ENCODE measurements around the gene TAMALIN.
A peak's percentile ranks its signal among the peaks of the same experiment; 100 is the strongest.

TAMALIN gene

DNA sequence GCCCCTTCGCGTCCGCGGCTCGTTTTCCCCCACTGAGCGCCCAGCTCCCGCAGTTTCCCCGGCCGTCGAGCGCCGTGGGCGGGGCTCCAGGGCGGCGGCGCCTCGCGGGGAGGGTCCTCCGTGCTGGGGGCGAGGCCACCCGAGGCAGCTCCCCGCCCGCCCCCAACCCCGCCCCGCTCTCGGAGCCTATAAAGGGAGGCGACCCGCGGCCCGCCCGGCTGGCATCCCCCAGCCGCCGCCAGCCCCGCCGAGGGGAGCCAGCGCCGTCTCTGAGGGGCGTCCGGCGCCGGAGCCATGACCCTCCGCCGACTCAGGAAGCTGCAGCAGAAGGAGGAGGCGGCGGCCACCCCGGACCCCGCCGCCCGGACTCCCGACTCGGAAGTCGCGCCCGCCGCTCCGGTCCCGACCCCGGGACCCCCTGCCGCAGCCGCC is at the start of gene TAMALIN:
TSS of gene TAMALIN (plus strand) at position 221 of the 432 bp plus-strand sequence. CDS start at position 295, 74 bp downstream.
- DNase-seq (ENCODE audit: low spot score in 2 of 2) (peak; percentile 54 to 57), ATAC-seq (replicated peaks; ENCODE audit: extremely low read depth, poor library complexity, severe bottlenecking) (peak; percentile 43)
- H3K4me1 Mint-ChIP-seq = peaks cover 16% of the 10 kb centered on the region
- H3K4me3 Mint-ChIP-seq = peak within 1 kb of the TSS; percentile 85
- no peaks in the 10 kb centered on the region for H3K9me3 Mint-ChIP-seq
- H3K27me3 Mint-ChIP-seq = peaks cover 30% of the 10 kb centered on the region
- peaks cover 17% of the 10 kb centered on the region for H3K36me3 Mint-ChIP-seq (ENCODE audit: insufficient read depth)
- peak within 1 kb of the TSS; percentile 83 for H3K27ac Mint-ChIP-seq (ENCODE audit: low read depth)

DNA sequence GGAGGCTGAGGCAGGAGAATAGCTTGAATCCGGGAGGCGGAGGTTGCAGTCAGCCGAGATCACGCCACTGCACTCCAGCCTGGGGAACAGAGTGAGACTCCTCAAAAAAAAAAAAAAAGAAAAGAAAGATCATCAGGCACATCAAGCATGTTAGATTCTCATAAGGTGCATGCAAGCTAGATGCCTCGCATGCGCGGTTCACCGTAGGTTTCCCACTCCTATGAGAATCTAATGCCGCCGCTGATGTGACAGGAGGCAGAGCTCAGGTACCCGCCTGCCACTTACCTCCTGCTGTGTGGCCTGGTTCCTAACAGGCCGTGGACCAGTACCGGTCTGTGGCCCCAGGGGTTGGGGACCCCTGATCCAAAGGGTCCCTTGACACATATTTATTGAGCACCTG is 48.2 kb upstream of the TAMALIN start:
- no peak for ATAC-seq (replicated peaks; ENCODE audit: extremely low read depth, poor library complexity, severe bottlenecking)
- no peak overlapping the region for H3K27ac Mint-ChIP-seq (ENCODE audit: low read depth)
- DNase-seq (ENCODE audit: low spot score in 2 of 2) = no peak
- H3K27me3 Mint-ChIP-seq = no peaks in the 10 kb centered on the region
- H3K4me1 Mint-ChIP-seq = peaks cover 10% of the 10 kb centered on the region
- H3K36me3 Mint-ChIP-seq (ENCODE audit: insufficient read depth) = no peaks in the 10 kb centered on the region
- H3K9me3 Mint-ChIP-seq = no peaks in the 10 kb centered on the region
- H3K4me3 Mint-ChIP-seq = no peak overlapping the region

DNA sequence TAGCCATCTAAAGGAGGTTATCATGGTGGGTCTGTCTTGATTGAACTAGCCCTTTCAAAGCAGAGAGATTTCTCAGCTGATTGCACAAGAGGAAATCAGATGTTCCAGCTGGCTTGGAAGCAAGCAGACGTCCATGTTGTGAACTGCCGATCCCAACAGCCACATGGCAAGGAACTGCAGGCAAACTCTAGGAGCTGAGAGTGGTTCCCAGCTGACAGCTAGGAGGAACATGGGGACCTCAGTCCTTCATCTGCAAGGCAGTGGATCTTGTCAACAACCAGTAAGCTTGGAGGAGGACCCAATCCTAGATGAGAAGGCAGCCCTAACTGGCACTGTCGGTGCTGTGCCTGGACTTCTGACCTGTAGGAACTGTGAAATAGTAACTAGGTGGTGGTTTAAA is 47.5 kb upstream of the TAMALIN start:
- DNase-seq (ENCODE audit: low spot score in 2 of 2) (no peak), ATAC-seq (replicated peaks; ENCODE audit: extremely low read depth, poor library complexity, severe bottlenecking) (no peak)
- H3K4me3 Mint-ChIP-seq = no peak overlapping the region
- no peaks in the 10 kb centered on the region for H3K36me3 Mint-ChIP-seq (ENCODE audit: insufficient read depth)
- no peaks in the 10 kb centered on the region for H3K9me3 Mint-ChIP-seq
- H3K27me3 Mint-ChIP-seq = no peaks in the 10 kb centered on the region
- H3K27ac Mint-ChIP-seq (ENCODE audit: low read depth) = peak overlapping the region; percentile 3
- peaks cover 6% of the 10 kb centered on the region for H3K4me1 Mint-ChIP-seq

DNA sequence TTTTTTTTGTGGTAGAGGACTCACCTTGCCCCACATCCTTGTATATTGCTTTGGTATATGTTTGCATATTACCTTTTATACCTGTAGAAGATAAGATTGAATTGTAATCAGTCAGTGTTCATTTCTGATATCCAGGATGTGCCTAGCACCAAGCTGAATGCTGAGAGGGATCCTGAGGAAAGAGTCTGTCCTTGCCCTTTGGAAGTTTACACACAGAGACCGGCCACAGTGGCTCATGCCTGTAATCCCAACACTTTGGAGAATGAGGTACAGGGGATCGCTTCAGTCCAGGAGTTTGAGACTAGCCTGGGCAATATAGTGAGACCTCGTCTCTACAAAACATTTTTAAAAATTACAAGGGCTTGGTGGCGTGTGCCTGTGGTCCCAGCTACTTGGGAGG is 46.8 kb upstream of the TAMALIN start:
- no peaks in the 10 kb centered on the region for H3K9me3 Mint-ChIP-seq
- ATAC-seq (replicated peaks; ENCODE audit: extremely low read depth, poor library complexity, severe bottlenecking) = no peak
- no peak for DNase-seq (ENCODE audit: low spot score in 2 of 2)
- H3K36me3 Mint-ChIP-seq (ENCODE audit: insufficient read depth) = no peaks in the 10 kb centered on the region
- H3K27ac Mint-ChIP-seq (ENCODE audit: low read depth) = peak overlapping the region; percentile 3
- no peak overlapping the region for H3K4me3 Mint-ChIP-seq
- peaks cover 6% of the 10 kb centered on the region for H3K4me1 Mint-ChIP-seq
- H3K27me3 Mint-ChIP-seq = no peaks in the 10 kb centered on the region

DNA sequence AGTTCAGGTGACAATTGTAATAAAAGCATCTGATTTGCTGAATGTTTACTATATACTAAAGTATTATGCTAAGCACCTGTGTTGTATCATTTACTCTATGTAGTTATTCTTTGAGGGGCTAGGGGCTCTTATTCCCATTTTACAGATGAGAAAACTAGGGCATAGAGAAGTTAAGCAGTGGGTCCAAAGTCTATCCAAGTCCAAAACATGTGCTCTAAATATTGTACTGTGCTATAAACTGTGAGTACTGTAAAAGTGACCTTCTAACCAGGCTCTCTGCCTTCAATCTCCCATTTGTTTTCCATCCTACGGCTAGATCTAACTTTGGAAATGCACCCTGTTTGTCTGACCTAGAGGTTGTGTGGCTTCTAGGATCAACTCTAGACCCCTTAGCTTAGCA is 46.3 kb upstream of the TAMALIN start:
- H3K27me3 Mint-ChIP-seq = no peaks in the 10 kb centered on the region
- no peak overlapping the region for H3K27ac Mint-ChIP-seq (ENCODE audit: low read depth)
- peaks cover 6% of the 10 kb centered on the region for H3K4me1 Mint-ChIP-seq
- no peaks in the 10 kb centered on the region for H3K36me3 Mint-ChIP-seq (ENCODE audit: insufficient read depth)
- DNase-seq (ENCODE audit: low spot score in 2 of 2) (no peak), ATAC-seq (replicated peaks; ENCODE audit: extremely low read depth, poor library complexity, severe bottlenecking) (no peak)
- H3K9me3 Mint-ChIP-seq = no peaks in the 10 kb centered on the region
- no peak overlapping the region for H3K4me3 Mint-ChIP-seq

DNA sequence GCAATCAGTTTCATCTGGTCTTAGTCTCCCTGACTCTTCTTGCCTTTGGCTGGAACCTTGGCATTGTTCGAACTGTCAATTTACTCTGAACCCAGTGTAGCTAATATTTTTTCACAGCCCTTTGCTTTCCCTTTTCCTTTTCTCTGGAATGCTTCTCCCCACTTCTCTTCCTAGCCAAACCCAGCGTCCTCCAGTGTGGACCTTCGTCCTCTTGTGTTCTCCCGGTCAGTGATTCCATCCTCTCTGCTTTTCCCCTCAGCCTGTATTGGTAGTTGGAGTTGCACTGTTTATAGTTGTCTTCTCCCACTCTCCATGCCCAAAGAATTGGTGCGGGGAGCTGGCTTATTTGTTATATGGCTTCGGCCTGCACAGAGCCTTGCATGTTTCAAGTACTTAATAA is 45.9 kb upstream of the TAMALIN start:
- ATAC-seq (replicated peaks; ENCODE audit: extremely low read depth, poor library complexity, severe bottlenecking) (no peak), DNase-seq (ENCODE audit: low spot score in 2 of 2) (no peak)
- no peaks in the 10 kb centered on the region for H3K9me3 Mint-ChIP-seq
- H3K4me1 Mint-ChIP-seq = peaks cover 3% of the 10 kb centered on the region
- no peaks in the 10 kb centered on the region for H3K36me3 Mint-ChIP-seq (ENCODE audit: insufficient read depth)
- H3K4me3 Mint-ChIP-seq = no peak overlapping the region
- no peaks in the 10 kb centered on the region for H3K27me3 Mint-ChIP-seq
- no peak overlapping the region for H3K27ac Mint-ChIP-seq (ENCODE audit: low read depth)

DNA sequence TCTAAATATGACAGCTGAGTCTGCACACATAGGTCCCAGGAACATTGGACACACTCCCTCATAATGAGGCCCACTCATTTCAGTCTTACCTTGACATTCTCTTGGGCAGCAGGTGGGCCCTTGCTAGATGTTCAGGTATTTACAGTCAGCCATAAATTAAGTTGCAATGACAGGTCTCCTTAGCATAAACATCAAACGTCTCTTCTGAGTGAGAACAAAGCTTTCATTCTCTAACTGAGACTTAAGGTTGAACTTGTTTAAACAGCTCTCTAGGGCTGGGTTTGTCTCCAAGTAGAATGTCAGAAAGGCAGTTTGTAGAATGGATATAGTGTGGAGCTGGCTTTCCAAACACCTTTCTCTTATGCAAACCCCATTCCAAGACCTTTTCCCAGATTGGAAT is 44.9 kb upstream of the TAMALIN start:
- Mint-ChIP-seq H3K27ac (ENCODE audit: low read depth) (peak overlapping the region; percentile 14), H3K4me3 (no peak overlapping the region), H3K9me3 (no peaks in the 10 kb centered on the region), H3K4me1 (no peaks in the 10 kb centered on the region), H3K27me3 (no peaks in the 10 kb centered on the region), H3K36me3 (ENCODE audit: insufficient read depth) (no peaks in the 10 kb centered on the region)
- no peak for ATAC-seq (replicated peaks; ENCODE audit: extremely low read depth, poor library complexity, severe bottlenecking)
- no peak for DNase-seq (ENCODE audit: low spot score in 2 of 2)

DNA sequence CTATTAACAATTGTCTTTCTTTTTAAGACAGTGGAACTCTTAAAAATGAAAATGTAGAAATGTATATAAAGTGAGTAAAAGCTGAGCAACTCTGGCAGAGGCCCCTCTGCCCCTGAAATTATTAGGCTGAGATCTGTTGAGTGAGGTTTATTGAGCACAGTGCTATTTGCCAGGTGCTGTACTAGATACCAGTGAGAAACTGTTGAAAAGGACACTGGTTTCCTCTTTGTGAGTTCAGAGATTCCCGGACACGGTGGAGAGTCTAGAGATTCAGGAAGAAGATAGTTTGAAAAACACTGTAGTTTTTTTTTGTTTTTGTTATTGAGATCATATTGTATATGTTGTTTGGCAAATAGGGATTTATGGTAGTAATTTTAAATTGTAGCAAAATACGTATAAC is 44.0 kb upstream of the TAMALIN start:
- no peaks in the 10 kb centered on the region for H3K36me3 Mint-ChIP-seq (ENCODE audit: insufficient read depth)
- ATAC-seq (replicated peaks; ENCODE audit: extremely low read depth, poor library complexity, severe bottlenecking) = no peak
- H3K4me3 Mint-ChIP-seq = no peak overlapping the region
- no peaks in the 10 kb centered on the region for H3K4me1 Mint-ChIP-seq
- H3K9me3 Mint-ChIP-seq = no peaks in the 10 kb centered on the region
- H3K27me3 Mint-ChIP-seq = no peaks in the 10 kb centered on the region
- no peak for DNase-seq (ENCODE audit: low spot score in 2 of 2)
- no peak overlapping the region for H3K27ac Mint-ChIP-seq (ENCODE audit: low read depth)

DNA sequence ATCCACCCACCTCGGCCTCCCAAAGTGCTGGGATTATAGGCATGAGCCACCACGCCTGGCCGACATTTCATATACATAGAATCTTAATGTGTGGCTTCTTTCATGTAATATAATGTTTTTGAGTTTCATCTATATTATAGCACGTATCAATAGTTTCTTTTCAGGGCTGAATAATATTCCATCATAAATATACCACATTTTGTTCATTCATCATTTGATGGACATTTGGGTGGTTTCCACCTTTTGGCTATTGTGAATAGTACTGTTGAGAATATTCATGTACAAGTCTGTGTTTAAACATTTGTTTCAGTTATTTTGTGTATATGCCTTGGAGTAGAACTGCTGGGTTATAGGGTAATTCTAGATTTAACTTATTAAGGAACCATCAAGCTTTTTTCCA is 43.3 kb upstream of the TAMALIN start:
- Mint-ChIP-seq H3K4me1 (no peaks in the 10 kb centered on the region), H3K27me3 (no peaks in the 10 kb centered on the region), H3K9me3 (no peaks in the 10 kb centered on the region), H3K27ac (ENCODE audit: low read depth) (no peak overlapping the region), H3K4me3 (no peak overlapping the region), H3K36me3 (ENCODE audit: insufficient read depth) (no peaks in the 10 kb centered on the region)
- DNase-seq (ENCODE audit: low spot score in 2 of 2) = no peak
- ATAC-seq (replicated peaks; ENCODE audit: extremely low read depth, poor library complexity, severe bottlenecking) = no peak

DNA sequence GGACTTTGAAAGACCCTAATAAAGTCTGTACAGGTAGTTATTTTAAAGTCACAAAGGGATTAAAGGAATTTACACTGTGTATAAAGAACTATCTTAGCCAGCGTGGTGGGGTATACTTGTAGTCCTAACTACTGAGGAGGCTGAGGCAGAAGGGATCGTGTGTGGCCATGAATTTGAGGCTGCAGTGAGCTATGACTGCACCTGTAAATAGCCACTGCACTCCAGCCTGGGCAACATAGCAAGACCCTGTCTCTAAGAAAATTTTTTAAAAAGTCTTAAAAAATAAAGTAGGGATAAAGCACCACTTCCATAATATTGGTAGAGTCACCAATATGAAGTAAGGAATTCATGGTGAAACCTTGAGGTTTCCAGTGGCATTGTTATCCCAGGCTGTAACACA is 37.1 kb upstream of the TAMALIN start:
- Mint-ChIP-seq H3K4me1 (peaks cover 50% of the 10 kb centered on the region), H3K27ac (ENCODE audit: low read depth) (no peak overlapping the region), H3K4me3 (peak overlapping the region; percentile 22), H3K36me3 (ENCODE audit: insufficient read depth) (peaks cover 6% of the 10 kb centered on the region), H3K9me3 (no peaks in the 10 kb centered on the region), H3K27me3 (no peaks in the 10 kb centered on the region)
- DNase-seq (ENCODE audit: low spot score in 2 of 2) (no peak), ATAC-seq (replicated peaks; ENCODE audit: extremely low read depth, poor library complexity, severe bottlenecking) (no peak)

DNA sequence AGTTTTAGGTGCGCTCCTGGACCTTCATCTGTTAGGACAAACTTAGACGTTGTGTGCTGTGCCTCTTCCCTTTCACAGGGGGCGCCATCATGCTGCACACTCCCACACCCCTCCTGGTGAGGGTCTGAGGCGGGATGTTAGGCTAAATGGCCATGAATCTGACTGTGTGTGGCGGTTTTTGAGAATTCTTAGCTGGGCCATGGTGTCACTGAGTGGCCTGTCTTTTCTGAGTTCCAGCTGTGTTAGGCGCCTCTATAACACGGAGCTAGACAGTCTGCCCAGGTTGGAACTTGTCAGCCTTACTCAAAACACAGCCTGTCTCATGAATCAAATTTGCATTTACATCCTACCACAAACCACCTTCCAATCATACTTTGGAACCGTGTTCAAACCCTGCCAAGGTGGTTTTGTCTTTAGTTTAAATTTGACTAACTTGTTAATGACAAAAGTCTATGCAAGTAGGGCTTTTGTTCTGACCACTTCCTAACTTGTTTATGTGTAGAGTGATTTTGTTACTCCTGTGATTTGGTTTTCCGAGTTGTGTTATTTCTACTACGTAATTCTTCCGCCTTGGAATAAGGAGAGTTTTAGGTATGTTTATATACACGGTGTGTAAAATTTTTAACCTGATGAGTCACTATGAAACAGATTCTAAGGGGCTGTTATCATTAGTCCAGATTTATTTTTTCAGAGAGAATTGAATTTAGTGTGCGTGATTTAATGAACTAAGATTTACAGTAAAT is 35.7 kb upstream of the TAMALIN start:
- Mint-ChIP-seq H3K36me3 (ENCODE audit: insufficient read depth) (peaks cover 8% of the 10 kb centered on the region), H3K27ac (ENCODE audit: low read depth) (peak overlapping the region; percentile 81), H3K27me3 (no peaks in the 10 kb centered on the region), H3K9me3 (no peaks in the 10 kb centered on the region), H3K4me1 (peaks cover 63% of the 10 kb centered on the region), H3K4me3 (peak overlapping the region; percentile 41)
- ATAC-seq (replicated peaks; ENCODE audit: extremely low read depth, poor library complexity, severe bottlenecking) (peak; percentile 74), DNase-seq (ENCODE audit: low spot score in 2 of 2) (peak in 1 of 2 donors; percentile 46)

DNA sequence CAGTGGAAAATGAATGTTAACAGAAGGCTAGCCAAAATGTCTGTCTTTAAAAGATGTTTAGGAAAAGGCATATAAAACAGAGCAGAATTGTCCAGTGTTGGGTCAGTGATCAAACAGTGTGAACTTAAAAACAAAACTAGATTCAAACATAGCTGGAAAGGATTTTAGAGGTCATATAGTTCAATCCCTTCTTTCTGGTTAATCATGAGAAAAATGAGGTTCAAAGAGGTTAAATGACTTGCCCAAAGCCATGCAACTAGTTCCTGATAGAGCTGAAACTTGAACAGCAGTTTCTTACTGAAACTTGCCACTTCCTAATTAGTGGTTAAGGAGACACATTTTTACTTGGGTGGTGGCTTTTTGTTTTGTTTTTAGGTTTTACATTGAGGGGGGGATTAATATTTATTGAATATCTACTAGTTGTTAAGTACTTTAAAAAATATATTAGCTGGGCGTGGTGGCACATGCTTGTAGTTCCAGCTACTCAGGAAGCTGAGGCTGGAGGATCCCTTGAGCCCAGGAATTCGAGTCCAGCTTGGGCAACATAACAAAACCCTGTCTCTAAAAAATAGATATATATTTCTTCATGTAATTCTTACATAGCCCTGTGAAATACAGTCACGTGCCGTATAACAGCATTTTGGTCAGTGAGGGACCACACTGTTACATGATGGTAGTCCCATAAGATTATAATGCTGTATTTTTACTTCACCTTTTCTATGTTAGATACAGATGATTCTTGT is 34.9 kb upstream of the TAMALIN start:
- Mint-ChIP-seq H3K4me3 (peak overlapping the region; percentile 41), H3K27me3 (no peaks in the 10 kb centered on the region), H3K36me3 (ENCODE audit: insufficient read depth) (peaks cover 12% of the 10 kb centered on the region), H3K9me3 (no peaks in the 10 kb centered on the region), H3K27ac (ENCODE audit: low read depth) (peak overlapping the region; percentile 81), H3K4me1 (peaks cover 63% of the 10 kb centered on the region)
- ATAC-seq (replicated peaks; ENCODE audit: extremely low read depth, poor library complexity, severe bottlenecking) = peak; percentile 14
- no peak for DNase-seq (ENCODE audit: low spot score in 2 of 2)

DNA sequence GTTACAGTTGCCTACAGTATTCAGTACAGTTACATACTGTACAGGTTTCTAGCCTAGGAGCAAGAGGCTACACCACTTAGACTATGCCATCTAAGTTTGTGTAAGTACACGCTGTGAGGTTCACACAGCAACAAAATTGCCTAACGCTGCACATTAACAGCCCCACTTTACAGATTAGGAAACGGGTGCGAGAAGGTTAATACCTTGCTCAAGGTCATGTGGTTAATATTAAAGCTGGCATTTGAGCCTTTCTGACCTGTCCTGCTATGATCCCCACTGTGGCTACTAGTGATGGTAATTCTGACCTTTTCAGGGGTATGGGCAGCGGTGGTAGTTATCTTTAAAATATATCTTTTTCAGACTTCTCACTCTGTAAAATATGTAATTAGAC is 34.3 kb upstream of the TAMALIN start:
- peak; percentile 3 for ATAC-seq (replicated peaks; ENCODE audit: extremely low read depth, poor library complexity, severe bottlenecking)
- H3K4me1 Mint-ChIP-seq = peaks cover 63% of the 10 kb centered on the region

More for the DNA sequence above, 34.3 kb upstream of the TAMALIN start:
- peak overlapping the region; percentile 41 for H3K4me3 Mint-ChIP-seq
- no peaks in the 10 kb centered on the region for H3K9me3 Mint-ChIP-seq
- H3K36me3 Mint-ChIP-seq (ENCODE audit: insufficient read depth) = peaks cover 14% of the 10 kb centered on the region
- peak overlapping the region; percentile 3 for H3K27ac Mint-ChIP-seq (ENCODE audit: low read depth)
- H3K27me3 Mint-ChIP-seq = no peaks in the 10 kb centered on the region
- no peak for DNase-seq (ENCODE audit: low spot score in 2 of 2)
